G401 (cell line): Measurements from ENCODE around the gene ATG9A. TPM values are rescaled to one million over a fixed set of nuclear protein-coding genes. Genes with fewer than 3 reads are reported as not detected.
"Not testable (repeated sequence)": the region's sequence is repeated elsewhere in the genome, so short reads cannot be mapped to it uniquely, and the experiment has no call there.

Experiments
- DNase-seq: peaks from one replicate; pipeline ENCODE4 v3.0.0-alpha.2; 2015; ENCODE audit warnings: low spot score
- in situ Hi-C: cut with HindIII; loops from 2 replicates; pipeline ENCODE4 v1.10.0; 2016; ENCODE audit warnings: low sequenced_read_pairs, mixed read lengths
- total RNA-seq: library from RNA; depleted of rRNA; stranded (reverse); fragments of >200 nt; shearing (Covaris generic); gene quantifications from 2 replicates; pipeline ENCODE4 v1.2.3, GENCODE V29; 2014; rRNA removed

The ATG9A gene
- total RNA-seq, result 24.6 and 26.6 TPM in 2 replicates

GRCh38 chr2:219229305-219230058, at the start of gene ATG9A, which contains the start of gene ANKZF1:
ATG9A (minus strand) TSS chr2:219229636; CDS start chr2:219228024, 1,612 bp downstream.
ANKZF1 (plus strand) TSS chr2:219229806; CDS start chr2:219230258, 452 bp downstream.
- DNase-seq, result peak; percentile 99
- in situ Hi-C loops, result no loop called here

- in situ Hi-C loops, result no loop called here
- DNase-seq, result no peak
These were observed 49.3 kb upstream of the ATG9A start for GRCh38 chr2:219278655-219279150.

- in situ Hi-C loops, result no loop called here
- peak; percentile 89 for DNase-seq
These were observed 48.5 kb upstream of the ATG9A start for GRCh38 chr2:219277703-219278654.

GRCh38 chr2:219274361-219274921, 45.0 kb upstream of the ATG9A start:
- DNase-seq, result no peak

GRCh38 chr2:219273937-219274336, 44.5 kb upstream of the ATG9A start:
- in situ Hi-C loops, result no loop called here
- no peak for DNase-seq

More at GRCh38 chr2:219274361-219274921, 45.0 kb upstream of the ATG9A start:
- in situ Hi-C loops, result no loop called here

GRCh38 chr2:219272995-219273394, 43.6 kb upstream of the ATG9A start:
- no peak for DNase-seq
- in situ Hi-C loops, result no loop called here

- in situ Hi-C loops, result no loop called here
- no peak for DNase-seq
These were observed 42.9 kb upstream of the ATG9A start for GRCh38 chr2:219272356-219272755.

GRCh38 chr2:219271021-219271420, 41.6 kb upstream of the ATG9A start:
- DNase-seq, result no peak
- in situ Hi-C loops, result no loop called here

GRCh38 chr2:219270055-219270372, 40.6 kb upstream of the ATG9A start:
- no peak for DNase-seq
- in situ Hi-C loops, result no loop called here

GRCh38 chr2:219269362-219270054, 40.1 kb upstream of the ATG9A start:
- in situ Hi-C loops, result no loop called here
- no peak for DNase-seq

- no peak for DNase-seq
- in situ Hi-C loops, result no loop called here
These were observed 38.9 kb upstream of the ATG9A start for GRCh38 chr2:219268294-219268693.

GRCh38 chr2:219266886-219267285, 37.5 kb upstream of the ATG9A start:
- DNase-seq, result no peak
- in situ Hi-C loops, result no loop called here

GRCh38 chr2:219266232-219266631, 36.8 kb upstream of the ATG9A start:
- in situ Hi-C loops, result no loop called here
- DNase-seq, result no peak

GRCh38 chr2:219261024-219261855, 31.8 kb upstream of the ATG9A start:
- DNase-seq, result no peak
- in situ Hi-C loops, result no loop called here

- in situ Hi-C loops, DNase-seq: not testable (repeated sequence)
These were observed 29.5 kb upstream of the ATG9A start for GRCh38 chr2:219258942-219259341.

- in situ Hi-C loops, result no loop called here
- DNase-seq, result peak; percentile 24
These were observed 25.3 kb upstream of the ATG9A start for GRCh38 chr2:219254590-219255201.

GRCh38 chr2:219253753-219254589, 24.5 kb upstream of the ATG9A start, which contains the start of gene TUBA4A:
TUBA4A (minus strand) TSS chr2:219253918; CDS start chr2:219253858, 60 bp downstream.
- in situ Hi-C loops, result no loop called here
- peak; percentile 91 for DNase-seq
